CD4-positive, alpha-beta T cell treated with Interleukin-15 for 1 hour (primary cell): Measurements from ENCODE around the gene WFDC12.

ENCODE experiments used
- DNase-seq: peaks from one replicate; pipeline ENCODE4 v3.0.0-alpha.2; 2020

WFDC12 gene

DNA sequence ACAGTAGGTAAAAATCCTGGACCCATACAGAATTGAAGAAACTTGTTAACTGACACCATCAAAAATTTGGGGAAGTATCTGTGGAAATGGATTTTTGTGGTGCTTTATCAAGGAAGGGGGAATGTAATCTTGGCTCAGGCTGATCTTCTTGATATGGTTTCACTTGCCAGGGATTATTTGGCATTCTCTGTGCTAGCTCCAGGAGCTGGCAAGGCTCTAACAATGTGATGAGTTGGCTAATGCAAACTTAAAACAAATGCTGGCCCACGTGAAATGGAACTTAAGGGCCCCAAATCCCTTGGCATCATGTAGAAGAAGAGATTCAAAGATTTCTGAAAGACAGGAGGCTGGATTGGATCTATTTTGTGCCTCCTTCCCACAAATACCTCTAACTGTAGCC lies 36.5 kb downstream of the WFDC12 start:
- no peak for DNase-seq

DNA sequence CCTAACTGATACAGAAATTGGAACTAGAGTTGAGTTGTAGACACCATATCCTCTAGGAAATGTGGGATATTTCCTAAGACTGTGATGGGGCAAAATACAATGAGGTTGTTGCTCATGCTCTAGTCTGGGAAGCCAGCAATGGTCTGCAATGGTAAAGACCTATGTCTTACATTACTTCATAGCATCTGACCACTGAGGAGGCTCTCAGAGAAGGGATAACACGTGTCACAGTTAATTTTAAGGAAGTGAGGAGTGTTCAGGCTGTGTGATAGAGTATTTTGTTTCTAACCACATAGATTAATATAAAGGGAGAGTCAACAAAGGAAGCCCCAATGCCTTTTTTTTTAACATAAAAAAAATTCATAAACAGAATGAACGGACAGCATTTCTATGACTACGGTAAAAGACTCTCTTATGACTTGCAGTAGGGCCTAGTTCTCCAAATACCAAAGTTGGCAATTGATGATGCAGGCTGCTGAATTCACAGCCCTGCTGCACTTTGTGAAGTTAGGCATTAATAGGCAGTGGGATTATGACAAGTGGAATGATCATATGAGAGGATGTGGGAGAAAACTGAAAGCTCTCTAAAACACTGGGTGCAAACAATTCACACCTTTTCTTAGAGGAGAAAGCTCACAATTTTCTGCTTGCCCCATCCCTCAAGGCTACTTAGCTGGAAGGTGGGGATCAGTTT lies 37.0 kb downstream of the WFDC12 start:
- DNase-seq: no peak

DNA sequence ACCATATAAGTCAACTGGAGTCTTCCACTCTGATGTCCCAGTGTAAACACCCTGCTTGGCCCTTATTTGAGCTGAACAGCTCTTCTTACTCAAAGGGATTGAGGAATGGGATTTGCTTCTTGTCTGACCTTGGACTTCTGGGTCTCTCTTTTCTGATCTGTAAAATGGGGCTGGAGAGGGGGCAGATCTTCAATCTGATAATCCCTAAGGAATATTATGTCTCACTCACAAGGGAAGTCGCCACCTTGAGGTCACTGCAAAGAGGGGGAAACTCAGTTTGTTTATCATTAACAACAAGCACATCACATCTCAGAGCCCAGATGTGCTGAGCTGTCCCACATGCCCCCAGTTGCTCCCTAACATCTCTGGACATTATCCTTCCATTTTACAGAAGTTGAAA lies 38.4 kb downstream of the WFDC12 start:
- DNase-seq: no peak

DNA sequence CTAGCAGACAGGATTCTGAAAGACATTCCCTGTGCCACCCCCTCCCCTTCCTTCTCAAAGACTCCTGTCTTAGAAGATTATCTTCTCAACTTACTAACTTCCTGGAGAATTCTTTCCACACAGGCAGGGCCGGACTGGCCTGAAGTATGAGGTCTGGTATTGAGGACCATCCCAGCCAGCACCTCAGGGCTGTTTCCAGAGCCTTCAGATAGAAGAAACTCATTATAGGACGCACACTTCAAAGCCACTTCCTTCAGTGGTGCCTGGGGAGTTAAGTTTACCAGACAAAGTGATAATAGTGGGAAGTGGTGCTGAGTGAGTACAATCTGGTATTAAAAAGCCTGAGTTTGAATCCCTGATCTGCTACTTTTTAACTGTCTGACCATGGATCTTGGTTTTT lies 39.0 kb downstream of the WFDC12 start:
- DNase-seq: no peak

DNA sequence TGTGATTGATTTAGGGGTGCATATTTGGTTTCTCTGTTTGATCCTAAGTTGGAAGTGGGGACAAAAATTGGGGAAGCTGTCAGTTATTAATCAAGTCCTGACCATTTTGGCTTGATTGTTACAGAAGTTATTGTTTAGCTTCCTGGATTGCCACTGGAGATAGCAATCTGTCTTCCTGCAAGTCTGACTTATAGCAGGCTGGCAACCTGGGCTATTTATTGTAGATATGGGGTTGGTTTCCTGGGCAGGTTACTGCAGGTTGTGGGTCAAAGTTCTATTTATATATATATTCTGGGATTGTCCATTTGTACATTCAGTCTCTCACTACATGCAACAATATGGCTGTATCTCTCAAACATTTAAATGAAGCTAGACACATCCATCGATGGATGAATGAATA lies 41.1 kb downstream of the WFDC12 start:
- DNase-seq: no peak

DNA sequence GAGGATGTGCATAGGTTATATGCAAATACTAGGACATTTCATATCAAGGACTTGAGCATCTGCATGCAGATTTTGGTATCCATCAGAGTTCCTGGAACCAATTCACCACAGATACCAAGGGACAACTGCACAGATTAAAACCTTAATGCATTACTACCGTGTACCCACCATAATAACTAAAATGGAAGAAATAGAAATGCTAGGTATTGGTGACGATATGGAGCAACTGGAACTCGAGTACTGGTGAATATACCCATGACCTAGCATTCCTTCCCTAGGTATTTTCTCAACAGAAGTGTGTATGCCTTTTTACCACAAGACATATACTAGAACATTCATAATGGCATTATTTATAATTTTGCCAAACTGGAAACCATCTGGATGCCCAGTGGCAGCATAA lies 41.8 kb downstream of the WFDC12 start:
- DNase-seq: no peak

DNA sequence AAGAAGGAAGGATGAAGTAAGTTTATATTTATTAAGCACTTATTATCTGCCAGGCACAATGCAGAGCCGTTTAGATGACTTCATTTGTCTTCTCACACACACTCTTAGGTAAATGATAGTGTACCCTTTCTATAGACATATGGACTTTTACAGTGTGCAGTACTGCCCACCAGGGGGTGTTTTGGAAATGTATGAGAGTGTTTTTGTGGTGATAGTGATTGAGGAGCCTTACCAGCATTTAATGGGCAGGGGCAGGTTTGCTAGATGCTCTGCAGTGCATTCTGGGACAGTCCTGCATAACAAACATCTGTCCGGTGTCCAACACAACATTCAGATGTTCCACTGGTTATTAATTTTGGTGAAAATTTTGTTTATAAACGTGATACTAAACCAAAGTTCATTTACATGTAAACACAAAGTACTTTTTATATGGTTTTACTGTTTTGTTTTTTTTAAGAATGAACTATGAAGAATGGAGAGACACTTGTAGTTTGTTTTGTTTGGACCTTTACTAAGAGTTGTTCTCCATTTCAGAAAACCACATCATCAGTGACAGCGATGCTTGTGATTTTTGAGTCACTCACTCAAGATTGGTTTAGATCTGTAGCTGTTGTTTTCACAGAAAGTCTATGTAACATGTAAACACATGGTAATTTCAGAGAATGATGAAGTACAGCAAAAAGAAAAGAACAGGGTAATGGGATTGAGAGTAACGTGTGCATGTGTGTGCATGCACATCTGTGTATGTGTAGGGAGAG lies 43.2 kb downstream of the WFDC12 start:
- DNase-seq: no peak

DNA sequence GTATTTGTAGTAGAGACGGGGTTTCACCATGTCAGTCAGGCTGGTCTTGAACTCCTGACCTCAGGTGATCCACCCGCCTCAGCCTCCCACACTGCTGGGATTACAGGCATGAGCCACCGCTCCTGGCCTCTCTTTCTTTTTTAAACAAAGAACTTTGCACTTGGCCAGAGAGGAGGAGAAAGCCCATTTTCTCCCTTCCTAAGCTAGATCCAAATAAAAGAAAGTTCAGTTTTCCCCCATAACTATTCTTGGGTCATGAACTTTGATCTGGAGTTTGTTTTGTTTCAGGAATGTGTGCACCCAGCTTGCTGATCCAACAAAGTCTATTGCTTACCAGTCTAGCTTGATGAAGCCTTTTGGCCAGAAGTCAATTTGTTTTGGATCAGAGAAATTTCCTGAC lies 46.7 kb downstream of the WFDC12 start:
- DNase-seq: no peak
